ENCODE measurements around the gene PKNOX1.
A peak's percentile ranks its signal among the peaks of the same experiment; 100 is the strongest.
"Not testable (repeated sequence)": the region's sequence is repeated elsewhere in the genome, so short reads cannot be mapped to it uniquely, and the experiment has no call there.

PKNOX1 gene

GRCh38 chr21:42973991-42974831 lies at the start of gene PKNOX1:
TSS of gene PKNOX1 (plus strand) at chr21:42974562. CDS start at chr21:43004382, 29,820 bp downstream.
- peak; percentile 98 to 99 for DNase-seq

GRCh38 chr21:42925114-42925926 lies 49.0 kb upstream of the PKNOX1 start, which contains the start of gene ERVH48-1:
TSS of gene ERVH48-1 (minus strand) at chr21:42925630. CDS start at chr21:42919006, 6,624 bp downstream.
- DNase-seq = no peak

- not testable (repeated sequence) for DNase-seq
Observed at GRCh38 chr21:42927474-42928200, 46.7 kb upstream of the PKNOX1 start.

- no peak for DNase-seq
Observed at GRCh38 chr21:42929969-42930368, 44.4 kb upstream of the PKNOX1 start.

GRCh38 chr21:42931560-42932235 lies 42.7 kb upstream of the PKNOX1 start:
- no peak for DNase-seq

GRCh38 chr21:42932378-42933136 lies 41.8 kb upstream of the PKNOX1 start:
- not testable (repeated sequence) for DNase-seq

GRCh38 chr21:42933137-42933970 lies 41.0 kb upstream of the PKNOX1 start:
- DNase-seq = not testable (repeated sequence)

GRCh38 chr21:42933973-42934372 lies 40.4 kb upstream of the PKNOX1 start:
- not testable (repeated sequence) for DNase-seq

GRCh38 chr21:42936360-42936759 lies 38.0 kb upstream of the PKNOX1 start:
- not testable (repeated sequence) for DNase-seq

GRCh38 chr21:42937034-42937940 lies 37.1 kb upstream of the PKNOX1 start:
- DNase-seq = not testable (repeated sequence)

GRCh38 chr21:42937960-42938605 lies 36.3 kb upstream of the PKNOX1 start:
- no peak for DNase-seq

GRCh38 chr21:42938606-42938995 lies 35.8 kb upstream of the PKNOX1 start:
- DNase-seq = not testable (repeated sequence)

GRCh38 chr21:42939582-42940413 lies 34.6 kb upstream of the PKNOX1 start:
- DNase-seq = no peak

- no peak for DNase-seq
Observed at GRCh38 chr21:42941696-42942085, 32.7 kb upstream of the PKNOX1 start.

GRCh38 chr21:42942244-42942643 lies 32.1 kb upstream of the PKNOX1 start:
- DNase-seq = no peak

- DNase-seq = not testable (repeated sequence)
Observed at GRCh38 chr21:42949094-42949755, 25.1 kb upstream of the PKNOX1 start.

- DNase-seq = not testable (repeated sequence)
Observed at GRCh38 chr21:42951193-42951592, 23.2 kb upstream of the PKNOX1 start.
